Mesothelial cell of epicardium (in vitro differentiated cells): ENCODE measurements around the gene CMSS1. TPM values are rescaled to one million over a fixed set of nuclear protein-coding genes. Genes with fewer than 3 reads are reported as not detected.

ENCODE experiments used
- DNase-seq, 2 experiments: peaks; one replicate each; pipeline ENCODE4 v3.0.0; 2021; ENCODE audit warnings: low spot score in 2 of 2; ENCODE audit not compliant: unreplicated experiment in 2 of 2
- H3K27ac Mint-ChIP-seq: 2 replicates; pipeline ENCODE4 v1.8.0; 2021; ENCODE audit warnings: mixed read lengths
- H3K27me3 Mint-ChIP-seq: 2 replicates; pipeline ENCODE4 v1.8.0; 2021; ENCODE audit warnings: low read depth, mixed read lengths
- H3K36me3 Mint-ChIP-seq: 2 replicates; pipeline ENCODE4 v1.8.0; 2021; ENCODE audit warnings: mixed read lengths
- H3K4me1 Mint-ChIP-seq: 2 replicates; pipeline ENCODE4 v1.8.0; 2021; ENCODE audit warnings: mixed read lengths
- H3K4me3 Mint-ChIP-seq: 2 replicates; pipeline ENCODE4 v1.8.0; 2021; ENCODE audit warnings: mild to moderate bottlenecking, moderate library complexity, mixed read lengths
- H3K9me3 Mint-ChIP-seq: 2 replicates; pipeline ENCODE4 v1.8.0; 2021; ENCODE audit warnings: mixed read lengths
- CTCF ChIP-seq: fragments of 200-600 bp; sonication (generic); IDR thresholded peaks from one replicate; pipeline ENCODE4 v1.5.0; 2021; ENCODE audit warnings: antibody characterized with exemption; ENCODE audit not compliant: unreplicated experiment
- total RNA-seq: library from RNA; stranded (reverse); gene quantifications from 3 replicates; pipeline ENCODE4 v1.2.1, GENCODE V29; 2021

CMSS1 gene
- total RNA-seq, 1 donor from 2014 or later: 30.0 TPM

GRCh38 chr3:100106094-100106493 lies 288.4 kb downstream of the CMSS1 start:
- Mint-ChIP-seq H3K27ac (peak overlapping the region; percentile 51), H3K27me3 (no peaks in the 10 kb centered on the region), H3K4me1 (peaks cover 55% of the 10 kb centered on the region), H3K9me3 (peaks cover 3% of the 10 kb centered on the region), H3K4me3 (no peak overlapping the region), H3K36me3 (peaks cover 1% of the 10 kb centered on the region)
- no peak for DNase-seq
- TF ChIP-seq CTCF: no peak

- H3K27me3 Mint-ChIP-seq: no peaks in the 10 kb centered on the region
- TF ChIP-seq CTCF: no peak
- peak overlapping the region; percentile 51 for H3K27ac Mint-ChIP-seq
- no peaks in the 10 kb centered on the region for H3K36me3 Mint-ChIP-seq
- peaks cover 55% of the 10 kb centered on the region for H3K4me1 Mint-ChIP-seq
- H3K9me3 Mint-ChIP-seq: no peaks in the 10 kb centered on the region
- no peak overlapping the region for H3K4me3 Mint-ChIP-seq
- DNase-seq: no peak
Measured at GRCh38 chr3:100106531-100107141, 289.0 kb downstream of the CMSS1 start.

- H3K4me3 Mint-ChIP-seq: no peak overlapping the region
- H3K27ac Mint-ChIP-seq: peak overlapping the region; percentile 36
- no peak for DNase-seq
- no peaks in the 10 kb centered on the region for H3K36me3 Mint-ChIP-seq
- no peaks in the 10 kb centered on the region for H3K9me3 Mint-ChIP-seq
- TF ChIP-seq CTCF: no peak
- H3K27me3 Mint-ChIP-seq: no peaks in the 10 kb centered on the region
- peaks cover 55% of the 10 kb centered on the region for H3K4me1 Mint-ChIP-seq
Measured at GRCh38 chr3:100107221-100107814, 289.7 kb downstream of the CMSS1 start.

- no peaks in the 10 kb centered on the region for H3K27me3 Mint-ChIP-seq
- no peak for TF ChIP-seq CTCF
- no peaks in the 10 kb centered on the region for H3K36me3 Mint-ChIP-seq
- no peak overlapping the region for H3K27ac Mint-ChIP-seq
- no peak overlapping the region for H3K4me3 Mint-ChIP-seq
- no peaks in the 10 kb centered on the region for H3K9me3 Mint-ChIP-seq
- DNase-seq: no peak
- H3K4me1 Mint-ChIP-seq: peaks cover 58% of the 10 kb centered on the region
Measured at GRCh38 chr3:100108464-100109079, 290.9 kb downstream of the CMSS1 start.

- Mint-ChIP-seq H3K4me1 (peaks cover 42% of the 10 kb centered on the region), H3K27me3 (no peaks in the 10 kb centered on the region), H3K27ac (no peak overlapping the region), H3K9me3 (no peaks in the 10 kb centered on the region), H3K4me3 (no peak overlapping the region), H3K36me3 (no peaks in the 10 kb centered on the region)
- TF ChIP-seq CTCF: no peak
- DNase-seq: no peak
Measured at GRCh38 chr3:100110162-100110561, 292.5 kb downstream of the CMSS1 start.
